ENCODE measurements around the gene TBC1D22A. TPM values are rescaled to one million over a fixed set of nuclear protein-coding genes. Genes with fewer than 3 reads are reported as not detected.
"Not testable (repeated sequence)": the region's sequence is repeated elsewhere in the genome, so short reads cannot be mapped to it uniquely, and the experiment has no call there.

TBC1D22A gene
- polyA plus RNA-seq, 1 experiment = 19.8 TPM

DNA sequence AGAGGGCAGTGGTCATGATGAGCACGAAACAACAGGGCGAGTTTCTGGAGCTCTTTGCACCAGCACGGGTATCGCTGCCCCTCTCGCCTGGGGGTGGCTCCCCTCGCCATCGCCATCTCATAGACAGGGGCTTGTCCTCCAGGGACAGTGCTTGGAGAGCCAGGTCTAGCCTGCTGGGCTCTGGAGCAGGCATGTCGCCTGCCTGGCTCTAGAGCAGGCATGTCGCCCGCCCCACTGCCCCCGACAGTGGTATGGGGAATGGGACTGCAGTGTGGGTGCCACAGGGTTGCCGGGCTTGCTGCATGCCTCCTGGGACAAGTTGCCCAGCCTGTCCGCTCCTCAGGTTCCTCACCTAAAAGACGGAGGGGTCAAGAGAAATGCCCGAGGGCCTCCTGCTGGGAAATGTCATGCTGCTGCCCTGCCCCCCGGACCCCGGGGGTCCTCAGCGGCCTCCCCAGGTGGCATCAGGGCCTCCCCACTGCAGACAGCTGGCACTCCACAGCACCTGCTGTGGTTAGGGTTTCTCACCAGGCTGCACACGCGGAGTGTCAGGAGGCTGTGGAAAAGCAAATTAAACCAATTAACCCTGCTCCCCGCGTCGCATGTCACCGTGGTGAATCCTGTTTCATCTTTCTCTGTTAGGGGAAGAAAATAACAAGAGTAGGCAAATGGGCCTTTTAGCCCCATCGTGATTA is 403.0 kb downstream of the TBC1D22A start:
- no peak overlapping the region for H3K4me3 ChIP-seq (ENCODE audit: low read depth, low read length)
- POLR2A ChIA-PET = no interaction called here
- TF ChIP-seq CTCF (IDR thresholded peaks at IDR 0.05; ENCODE audit: low read depth, low read length) = no peak
- no peak for DNase-seq (ENCODE audit: low read depth, low spot score)
- no peaks in the 10 kb centered on the region; the same call in 1 of the 2 replicates for H3K9me3 ChIP-seq (ENCODE audit: control insufficient read depth, insufficient read depth, low read length)
- CTCF ChIA-PET = no interaction called here
- H3K27ac ChIP-seq (ENCODE audit: low read depth, low read length) = no peak overlapping the region
- no peaks in the 10 kb centered on the region for H3K27me3 ChIP-seq (ENCODE audit: control insufficient read depth, insufficient read depth, low read length)

GRCh38 chr22:47166033-47166404 is 403.6 kb downstream of the TBC1D22A start:
- Histone ChIP-seq H3K4me3 (ENCODE audit: low read depth, low read length) (no peak overlapping the region), H3K9me3 (ENCODE audit: control insufficient read depth, insufficient read depth, low read length) (no peaks in the 10 kb centered on the region; the same call in 1 of the 2 replicates), H3K27me3 (ENCODE audit: control insufficient read depth, insufficient read depth, low read length) (no peaks in the 10 kb centered on the region), H3K27ac (ENCODE audit: low read depth, low read length) (no peak overlapping the region)
- DNase-seq (ENCODE audit: low read depth, low spot score) = no peak
- ChIA-PET CTCF (no interaction called here), POLR2A (no interaction called here)
- no peak for TF ChIP-seq CTCF (IDR thresholded peaks at IDR 0.05; ENCODE audit: low read depth, low read length)

- POLR2A ChIA-PET = no interaction called here
- CTCF ChIA-PET = interaction anchor here (0.6 kb wide), 1 partner anchor 337 kb away, joined by 3 read pairs; no protein-coding TSS in a partner anchor
Measured at GRCh38 chr22:47166446-47167016, 404.1 kb downstream of the TBC1D22A start.

DNA sequence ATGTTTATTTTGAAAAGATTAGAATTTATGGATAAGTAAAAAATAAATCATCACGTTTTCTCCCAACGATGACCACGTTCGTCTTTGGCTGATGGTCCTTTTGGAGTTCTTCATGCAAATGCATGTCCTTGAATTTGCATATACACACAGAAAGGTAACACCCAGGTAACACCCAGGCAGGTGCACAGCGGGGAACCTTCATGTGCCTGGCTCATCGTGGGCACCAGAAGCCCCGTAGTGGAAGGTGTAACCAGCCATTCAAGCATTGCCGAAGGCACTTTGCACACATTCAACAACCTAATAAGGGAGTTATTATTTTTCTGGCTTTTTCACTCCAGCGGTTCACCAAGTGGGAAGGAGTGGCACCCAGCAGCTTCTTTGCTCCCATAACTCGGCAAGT is 404.6 kb downstream of the TBC1D22A start:
- Histone ChIP-seq H3K27ac (ENCODE audit: low read depth, low read length) (no peak overlapping the region), H3K4me3 (ENCODE audit: low read depth, low read length) (no peak overlapping the region), H3K9me3 (ENCODE audit: control insufficient read depth, insufficient read depth, low read length) (no peaks in the 10 kb centered on the region; the same call in 1 of the 2 replicates), H3K27me3 (ENCODE audit: control insufficient read depth, insufficient read depth, low read length) (no peaks in the 10 kb centered on the region)
- POLR2A ChIA-PET = no interaction called here
- CTCF ChIA-PET = interaction anchor here (0.6 kb wide), 1 partner anchor 338 kb away, joined by 3 read pairs; no protein-coding TSS in a partner anchor
- TF ChIP-seq CTCF (IDR thresholded peaks at IDR 0.05; ENCODE audit: low read depth, low read length) = no peak
- DNase-seq (ENCODE audit: low read depth, low spot score) = no peak

More at GRCh38 chr22:47166446-47167016, 404.1 kb downstream of the TBC1D22A start:
- no peak for DNase-seq (ENCODE audit: low read depth, low spot score)
- TF ChIP-seq CTCF (IDR thresholded peaks at IDR 0.05; ENCODE audit: low read depth, low read length) = no peak
- Histone ChIP-seq H3K4me3 (ENCODE audit: low read depth, low read length) (no peak overlapping the region), H3K9me3 (ENCODE audit: control insufficient read depth, insufficient read depth, low read length) (no peaks in the 10 kb centered on the region; the same call in 1 of the 2 replicates), H3K27ac (ENCODE audit: low read depth, low read length) (no peak overlapping the region), H3K27me3 (ENCODE audit: control insufficient read depth, insufficient read depth, low read length) (no peaks in the 10 kb centered on the region)

DNA sequence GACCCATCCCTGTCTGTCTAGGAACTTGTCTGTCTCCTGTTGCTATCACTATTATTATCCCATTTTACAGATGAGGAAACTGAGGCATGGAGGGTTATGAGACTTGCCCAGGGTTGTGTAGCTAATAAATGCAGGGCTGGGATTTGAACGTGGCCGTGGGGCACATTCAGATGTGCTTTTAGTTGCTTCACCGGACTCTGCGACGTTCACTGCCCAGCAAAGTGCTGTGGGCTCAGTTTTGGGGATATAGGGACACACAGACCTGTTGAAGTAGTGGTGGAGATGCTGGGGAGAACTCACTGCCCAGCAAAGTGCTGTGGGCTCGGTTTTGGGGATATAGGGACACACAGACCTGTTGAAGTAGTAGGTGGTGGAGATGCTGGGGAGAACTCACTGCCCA is 405.5 kb downstream of the TBC1D22A start:
- CTCF ChIA-PET; DNase-seq (ENCODE audit: low read depth, low spot score): not testable (repeated sequence)

More for the DNA sequence above, 405.5 kb downstream of the TBC1D22A start:
- H3K27ac ChIP-seq (ENCODE audit: low read depth, low read length); H3K9me3 ChIP-seq (ENCODE audit: control insufficient read depth, insufficient read depth, low read length); H3K27me3 ChIP-seq (ENCODE audit: control insufficient read depth, insufficient read depth, low read length); H3K4me3 ChIP-seq (ENCODE audit: low read depth, low read length); POLR2A ChIA-PET: not testable (repeated sequence)

Data from AG04450 (cell line).